HepG2 (cell line): ENCODE data around the gene BCCIP. TPM values are rescaled to one million over a fixed set of nuclear protein-coding genes. Genes with fewer than 3 reads are reported as not detected.

Experiments used
- ATAC-seq: fragments of 200-7000 bp; cut with Tn5 transposase; 3 replicates; pipeline ENCODE4 v1.9.1; 2020; ENCODE audit warnings: mild to moderate bottlenecking, moderate library complexity
- BruUV-seq: library from RNA; stranded (reverse); fragments of 400-500 nt; replicated peaks from 2 replicates; lab custom pipeline; 2021; lab: Mats Ljungman, UMichigan
- CTCF ChIA-PET: fragments of 300-600 bp; formaldehyde crosslinking; extraction: SDS; loops from one replicate; lab custom pipeline; 2021; ENCODE audit warnings: low total read pairs, inconsistent platforms, low intra/inter-chr PET ratio; lab: Yijun Ruan, JAX
- POLR2A ChIA-PET: fragments of 350-600 bp; sonication (Branson Sonifier 250); formaldehyde crosslinking; loops from one replicate; lab custom pipeline; 2020; ENCODE audit warnings: antibody characterized with exemption, inconsistent platforms; lab: Yijun Ruan, JAX
- DNase-seq: peaks from one replicate; pipeline ENCODE4 v3.0.0-alpha.2; 2015; ENCODE audit warnings: low spot score
- FAIRE-seq: peaks from 3 replicates; lab custom pipeline; 2011; peaks lifted over from hg19 to GRCh38; lab: Jason Lieb, UNC
- H2AFZ ChIP-seq: one replicate; pipeline ENCODE4 v1.6.1; 2011; ENCODE audit warnings: low read length, inconsistent platforms
- H3K27ac ChIP-seq: fragments of 300-600 bp; 3 replicates; pipeline ENCODE4 v1.8.0; 2011; ENCODE audit warnings: mixed run types, mild to moderate bottlenecking, mixed read lengths, low read length, inconsistent platforms; ENCODE audit not compliant: insufficient read depth; ENCODE audit errors: extremely low read length
- H3K27me3 ChIP-seq, 2 experiments: fragments of 200-600 bp in 1 of 2; 2 replicates in 1 of 2; 3 replicates in 1 of 2; pipeline versions ENCODE4 v1.6.0 to v1.8.0; 2011; ENCODE audit warnings: low read length in 2 of 2, mild to moderate bottlenecking in 2 of 2, moderate library complexity in 2 of 2, inconsistent platforms in 1 of 2; ENCODE audit not compliant: insufficient read depth in 2 of 2, control insufficient read depth in 1 of 2
- H3K36me3 ChIP-seq, 2 experiments: fragments of 200-600 bp in 1 of 2; replicated peaks in 1 of 2; 2 replicates in 1 of 2; 3 replicates in 1 of 2; pipeline versions ENCODE4 v1.5.1 to v1.8.0; 2011; ENCODE audit warnings: low read length in 2 of 2, inconsistent platforms in 1 of 2; ENCODE audit not compliant: insufficient read depth in 2 of 2, control insufficient read depth in 1 of 2
- H3K4me1 ChIP-seq: 2 replicates; pipeline ENCODE4 v1.5.1; 2012; ENCODE audit warnings: low read length, inconsistent platforms; ENCODE audit not compliant: insufficient read depth
- H3K4me2 ChIP-seq: 2 replicates; pipeline ENCODE4 v1.6.0; 2011; ENCODE audit warnings: low read depth, low read length, inconsistent platforms
- H3K4me3 ChIP-seq, 3 experiments: fragments of 200-600 bp in 1 of 3; sonication (generic), shearing (Covaris generic) in 1 of 3; replicated peaks in 1 of 3; 2 replicates each; pipeline ENCODE4 v1.5.1; 2011 to 2016; ENCODE audit warnings: low read length in 3 of 3, inconsistent platforms in 2 of 3, low read depth in 2 of 3, mild to moderate bottlenecking in 2 of 3, control low read depth in 1 of 3, mixed read lengths in 1 of 3; ENCODE audit not compliant: insufficient read depth in 1 of 3
- H3K79me2 ChIP-seq: one replicate; pipeline ENCODE4 v1.6.1; 2011; ENCODE audit warnings: low read length, inconsistent platforms; ENCODE audit not compliant: insufficient read depth
- H3K9ac ChIP-seq: 2 replicates; pipeline ENCODE4 v1.6.0; 2011; ENCODE audit warnings: mild to moderate bottlenecking, low read depth, low read length, inconsistent platforms; ENCODE audit not compliant: insufficient read depth
- H3K9me3 ChIP-seq: 2 replicates; pipeline ENCODE4 v1.5.1; 2012; ENCODE audit warnings: mild to moderate bottlenecking, low read length
- H4K20me1 ChIP-seq: 2 replicates; pipeline ENCODE4 v1.6.0; 2011; ENCODE audit warnings: inconsistent platforms, mild to moderate bottlenecking, low read length, moderate library complexity; ENCODE audit not compliant: insufficient read depth
- GTF2F1 ChIP-seq: fragments of 150-350 bp; IDR thresholded peaks from 2 replicates; pipeline ENCODE4 v1.6.1; 2014; ENCODE audit warnings: low read length
- MAFF ChIP-seq: IDR thresholded peaks from 2 replicates; pipeline ENCODE4 v1.6.1; 2011; ENCODE audit warnings: low read depth, low read length, improper control_type of control experiment
- MAFK ChIP-seq, 2 experiments: IDR thresholded peaks in 1 of 2; conservative IDR thresholded peaks in 1 of 2; 2 replicates each; pipeline ENCODE4 v1.6.1; 2011; ENCODE audit warnings: improper control_type of control experiment in 2 of 2, low read length in 2 of 2
- MAX ChIP-seq: IDR thresholded peaks from 2 replicates; pipeline ENCODE4 v1.6.1; 2012; ENCODE audit warnings: inconsistent platforms
- MED1 ChIP-seq: sonication (generic); formaldehyde crosslinking; IDR thresholded peaks from 2 replicates; pipeline ENCODE4 v1.4.0; 2020; ENCODE audit warnings: missing genetic modification reagents
- MEIS2 ChIP-seq: sonication (generic); formaldehyde crosslinking; IDR thresholded peaks from 2 replicates; pipeline ENCODE4 v1.9.0; 2021; ENCODE audit warnings: mild to moderate bottlenecking, missing genetic modification reagents
- RERE ChIP-seq: IDR thresholded peaks from 2 replicates; pipeline ENCODE4 v1.6.1; 2016; ENCODE audit warnings: low read depth, missing genetic modification reagents, missing compliant biosample characterization
- SMAD3 ChIP-seq: sonication (generic); formaldehyde crosslinking; IDR thresholded peaks from 2 replicates; pipeline ENCODE4 v1.4.0; 2020; ENCODE audit warnings: missing genetic modification reagents
- TFE3 ChIP-seq: IDR thresholded peaks from 2 replicates; pipeline ENCODE4 v1.6.1; 2016
- ZNF260 ChIP-seq: sonication (generic); formaldehyde crosslinking; IDR thresholded peaks from 2 replicates; pipeline ENCODE4 v1.4.0; 2020; ENCODE audit warnings: missing genetic modification reagents, low read depth, mild to moderate bottlenecking, borderline replicate concordance
- ZNF644 ChIP-seq: IDR thresholded peaks from 2 replicates; pipeline ENCODE4 v1.6.1; 2016; ENCODE audit warnings: low read depth
- WGBS: methylation state at CpG from one replicate; pipeline ENCODE4 v1.1.6; 2017; ENCODE audit warnings: low lambda C conversion rate; 5-methylcytosine and 5-hydroxymethylcytosine counted together
- in situ Hi-C: cut with HindIII; loops from 2 replicates; pipeline ENCODE4 v1.10.0; 2017; ENCODE audit warnings: low pct_unique_long_range_greater_than_20kb; ENCODE audit not compliant: extremely low pct_ligation_motif_present
- intact Hi-C: fragments of 100-400 bp; cut with micrococcal nuclease; formaldehyde crosslinking; loops from one replicate; pipeline ENCODE4 v1.10.0; 2022; ENCODE audit not compliant: unreplicated experiment
- polyA plus RNA-seq, 8 experiments: library from polyadenylated mRNA; depleted of rRNA in 3 of 8; stranded (reverse) in 7 of 8; unstranded in 1 of 8; fragments of >200 nt; fragmentation: Illumina TruSeq in 4 of 8; extraction: Trizol in 4 of 8; gene quantifications; 2 replicates each; pipeline versions ENCODE4 v1.2.1 to v1.2.3, GENCODE V29; 2011 to 2016; ENCODE audit warnings: low read depth in 4 of 8, missing spikeins in 1 of 8, mixed read lengths in 1 of 8; ENCODE audit not compliant: insufficient read depth in 1 of 8
- total RNA-seq, 5 experiments: library from RNA; depleted of rRNA; stranded (reverse); fragments of >200 nt; fragmentation: Illumina TruSeq; extraction: Trizol; gene quantifications; 2 replicates each; pipeline ENCODE4 v1.2.3, GENCODE V29; 2016; ENCODE audit warnings: low read depth in 1 of 5

The BCCIP gene
- total and polyA plus RNA-seq, 2 of the 13 experiments (the other 11 are each of a cell fraction or from before 2014, with no cell fraction given): 37.0 to 132 TPM

- TF ChIP-seq MAX (no peak), GTF2F1 (no peak), ZNF644 (CRISPR knock-in tag) (no peak)
Measured at GRCh38 chr10:125859128-125859817, 35.9 kb downstream of the BCCIP start (continued).

- H3K36me3 ChIP-seq: peaks cover 12% of the 10 kb centered on the region in 2 experiments; a peak in 4 of 5 replicates
- BruUV-seq: no TSS peak
- in situ Hi-C loops (no loop called here), intact Hi-C loops (loop anchor here (5.0 kb wide), 3 partner anchors 117 to 732 kb away; no protein-coding TSS in a partner anchor)
- H3K9me3 ChIP-seq: no peaks in the 10 kb centered on the region
- no peak for FAIRE-seq
- H3K4me2 ChIP-seq: no peak overlapping the region
- no peak overlapping the region for H3K9ac ChIP-seq
- POLR2A ChIA-PET: no interaction called here
- no peaks in the 10 kb centered on the region for H4K20me1 ChIP-seq
- no peak for DNase-seq
- TF ChIP-seq ZNF260 (no peak), MED1 (CRISPR knock-in tag) (no peak), MEIS2 (CRISPR knock-in tag) (no peak), MAFK (conservative IDR thresholded peaks at IDR 0.05 in 1 of 2, IDR thresholded peaks at IDR 0.05 in 1 of 2; ENCODE audit: low read length in 2 of 2) (peak; percentile 52 to 73; a peak in 3 of 4 replicates), SMAD3 (no peak), MAFF (peak; percentile 66), RERE (CRISPR knock-in tag) (no peak), TFE3 (CRISPR knock-in tag) (no peak)
- TF ChIP-seq, all 625 proteins: peak for 2
- CTCF ChIA-PET: no interaction called here
- WGBS: 92% methylated on average over 3 of the region's 3 CpGs
- no peak overlapping the region for H3K27ac ChIP-seq
- H3K27me3 ChIP-seq: no peaks in the 10 kb centered on the region
- H3K79me2 ChIP-seq: no peaks in the 10 kb centered on the region
- no peaks in the 10 kb centered on the region for H3K4me1 ChIP-seq
- no peak overlapping the region for H3K4me3 ChIP-seq
- no peak overlapping the region for H2AFZ ChIP-seq
- no peak for ATAC-seq
Measured at GRCh38 chr10:125865120-125865519, 41.8 kb downstream of the BCCIP start.
